HL-60 (cell line): ENCODE measurements around the gene ZC3H10.
A peak's percentile ranks its signal among the peaks of the same experiment; 100 is the strongest.

Experiments
- GABPA ChIP-seq: IDR thresholded peaks from 2 replicates; pipeline ENCODE4 v1.6.1; 2012; ENCODE audit warnings: low read depth
- POLR2AphosphoS5 ChIP-seq: IDR thresholded peaks from 2 replicates; pipeline ENCODE4 v1.6.1; 2012; ENCODE audit warnings: low read depth
- SPI1 ChIP-seq: IDR thresholded peaks from 2 replicates; pipeline ENCODE4 v1.6.1; 2012; ENCODE audit warnings: low read depth, mild to moderate bottlenecking, borderline replicate concordance
- TF ChIP-seq, protein P1 (sequence below): IDR thresholded peaks from one replicate; pipeline ENCODE4 v1.5.1; 2011; ENCODE audit warnings: low read length, control low read depth, inconsistent platforms; ENCODE audit not compliant: insufficient read depth
- TF ChIP-seq, protein P2 (sequence below): IDR thresholded peaks from 2 replicates; pipeline ENCODE4 v1.6.1; 2012; ENCODE audit warnings: low read depth; ENCODE audit not compliant: insufficient replicate concordance

DNA sequence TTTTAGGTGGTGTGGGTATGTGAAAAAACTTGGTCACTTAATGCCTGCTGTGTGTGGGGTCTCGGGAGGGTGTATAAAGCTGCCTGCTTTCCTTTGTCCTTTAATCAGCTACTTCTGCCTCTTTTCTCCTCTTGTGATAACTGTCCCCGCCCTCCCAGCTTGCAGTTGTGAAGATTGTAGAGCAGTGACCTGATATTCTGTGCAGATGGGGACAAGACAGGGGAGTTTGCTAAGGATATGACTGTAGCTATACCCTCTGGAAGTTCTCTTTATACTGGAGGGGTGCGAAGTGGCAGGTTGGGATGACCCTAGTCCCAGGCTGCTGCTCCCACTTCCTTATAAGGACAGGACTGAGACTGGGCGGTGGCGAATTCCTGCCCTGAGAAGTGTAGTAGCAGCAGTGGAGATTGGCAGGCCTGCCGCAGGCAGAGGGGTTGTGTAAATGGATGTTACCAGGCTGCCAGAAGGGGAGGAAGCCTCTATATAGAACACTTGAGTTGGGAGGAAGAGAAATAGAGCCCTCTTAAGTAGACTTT, 40.9 kb downstream of the ZC3H10 start:
- TF ChIP-seq, protein P1, sequence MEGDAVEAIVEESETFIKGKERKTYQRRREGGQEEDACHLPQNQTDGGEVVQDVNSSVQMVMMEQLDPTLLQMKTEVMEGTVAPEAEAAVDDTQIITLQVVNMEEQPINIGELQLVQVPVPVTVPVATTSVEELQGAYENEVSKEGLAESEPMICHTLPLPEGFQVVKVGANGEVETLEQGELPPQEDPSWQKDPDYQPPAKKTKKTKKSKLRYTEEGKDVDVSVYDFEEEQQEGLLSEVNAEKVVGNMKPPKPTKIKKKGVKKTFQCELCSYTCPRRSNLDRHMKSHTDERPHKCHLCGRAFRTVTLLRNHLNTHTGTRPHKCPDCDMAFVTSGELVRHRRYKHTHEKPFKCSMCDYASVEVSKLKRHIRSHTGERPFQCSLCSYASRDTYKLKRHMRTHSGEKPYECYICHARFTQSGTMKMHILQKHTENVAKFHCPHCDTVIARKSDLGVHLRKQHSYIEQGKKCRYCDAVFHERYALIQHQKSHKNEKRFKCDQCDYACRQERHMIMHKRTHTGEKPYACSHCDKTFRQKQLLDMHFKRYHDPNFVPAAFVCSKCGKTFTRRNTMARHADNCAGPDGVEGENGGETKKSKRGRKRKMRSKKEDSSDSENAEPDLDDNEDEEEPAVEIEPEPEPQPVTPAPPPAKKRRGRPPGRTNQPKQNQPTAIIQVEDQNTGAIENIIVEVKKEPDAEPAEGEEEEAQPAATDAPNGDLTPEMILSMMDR, result no peak
- peak; percentile 35 for TF ChIP-seq POLR2AphosphoS5
- TF ChIP-seq GABPA, result no peak
- TF ChIP-seq, protein P2, sequence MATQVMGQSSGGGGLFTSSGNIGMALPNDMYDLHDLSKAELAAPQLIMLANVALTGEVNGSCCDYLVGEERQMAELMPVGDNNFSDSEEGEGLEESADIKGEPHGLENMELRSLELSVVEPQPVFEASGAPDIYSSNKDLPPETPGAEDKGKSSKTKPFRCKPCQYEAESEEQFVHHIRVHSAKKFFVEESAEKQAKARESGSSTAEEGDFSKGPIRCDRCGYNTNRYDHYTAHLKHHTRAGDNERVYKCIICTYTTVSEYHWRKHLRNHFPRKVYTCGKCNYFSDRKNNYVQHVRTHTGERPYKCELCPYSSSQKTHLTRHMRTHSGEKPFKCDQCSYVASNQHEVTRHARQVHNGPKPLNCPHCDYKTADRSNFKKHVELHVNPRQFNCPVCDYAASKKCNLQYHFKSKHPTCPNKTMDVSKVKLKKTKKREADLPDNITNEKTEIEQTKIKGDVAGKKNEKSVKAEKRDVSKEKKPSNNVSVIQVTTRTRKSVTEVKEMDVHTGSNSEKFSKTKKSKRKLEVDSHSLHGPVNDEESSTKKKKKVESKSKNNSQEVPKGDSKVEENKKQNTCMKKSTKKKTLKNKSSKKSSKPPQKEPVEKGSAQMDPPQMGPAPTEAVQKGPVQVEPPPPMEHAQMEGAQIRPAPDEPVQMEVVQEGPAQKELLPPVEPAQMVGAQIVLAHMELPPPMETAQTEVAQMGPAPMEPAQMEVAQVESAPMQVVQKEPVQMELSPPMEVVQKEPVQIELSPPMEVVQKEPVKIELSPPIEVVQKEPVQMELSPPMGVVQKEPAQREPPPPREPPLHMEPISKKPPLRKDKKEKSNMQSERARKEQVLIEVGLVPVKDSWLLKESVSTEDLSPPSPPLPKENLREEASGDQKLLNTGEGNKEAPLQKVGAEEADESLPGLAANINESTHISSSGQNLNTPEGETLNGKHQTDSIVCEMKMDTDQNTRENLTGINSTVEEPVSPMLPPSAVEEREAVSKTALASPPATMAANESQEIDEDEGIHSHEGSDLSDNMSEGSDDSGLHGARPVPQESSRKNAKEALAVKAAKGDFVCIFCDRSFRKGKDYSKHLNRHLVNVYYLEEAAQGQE, result no peak
- TF ChIP-seq SPI1, result peak; percentile 32; the same call in 1 of the 2 replicates
